Ascending aorta (tissue), 2 donors: ENCODE data around the gene ZNF341. TPM values are rescaled to one million over a fixed set of nuclear protein-coding genes. Genes with fewer than 3 reads are reported as not detected.

ENCODE experiments used
- DNase-seq, 2 donors: peaks; one replicate each; pipeline ENCODE4 v3.0.0-alpha.2; 2019; ENCODE audit warnings: low spot score in 2 of 2
- H3K27ac ChIP-seq, 2 donors: fragments of 200-600 bp; sonication (generic); one replicate each; pipeline ENCODE4 v1.5.1; 2016 to 2017; ENCODE audit warnings: mild to moderate bottlenecking in 1 of 2
- H3K27me3 ChIP-seq: fragments of 200-600 bp; sonication (generic); one replicate; pipeline ENCODE4 v1.5.1; 2017
- H3K36me3 ChIP-seq, 2 donors: fragments of 200-600 bp; sonication (generic); one replicate each; pipeline ENCODE4 v1.5.1; 2016
- H3K4me1 ChIP-seq, 2 donors: fragments of 200-600 bp; sonication (generic); one replicate each; pipeline ENCODE4 v1.5.1; 2016 to 2017; ENCODE audit warnings: mild to moderate bottlenecking in 1 of 2
- H3K4me3 ChIP-seq, 2 donors: fragments of 200-600 bp; sonication (generic); one replicate each; pipeline ENCODE4 v1.5.1; 2016 to 2017; ENCODE audit warnings: mild to moderate bottlenecking in 1 of 2
- H3K9me3 ChIP-seq, 2 donors: fragments of 200-600 bp; sonication (generic); one replicate each; pipeline ENCODE4 v1.5.1; 2016
- intact Hi-C: fragments of 100-400 bp; cut with DNase I; formaldehyde crosslinking; loops from one replicate; pipeline ENCODE4 v1.15.1; 2023
- total RNA-seq: library from RNA; depleted of rRNA; stranded (reverse); fragments of >200 nt; gene quantifications from one replicate; pipeline ENCODE4 v1.1.0, GENCODE V29; 2016
- TF ChIP-seq, protein P1 (sequence below), 3 experiments: fragments of 200-600 bp in 2 of 3; fragments of 450-650 bp in 1 of 3; sonication (generic) in 2 of 3; IDR thresholded peaks; one replicate each; pipeline ENCODE4 v1.5.1; 2016 to 2019; ENCODE audit warnings: antibody characterized with exemption in 3 of 3, mild to moderate bottlenecking in 1 of 3, moderate library complexity in 1 of 3

The ZNF341 gene
- total RNA-seq, 1 donor from 2014 or later, result 4.5 TPM

DNA sequence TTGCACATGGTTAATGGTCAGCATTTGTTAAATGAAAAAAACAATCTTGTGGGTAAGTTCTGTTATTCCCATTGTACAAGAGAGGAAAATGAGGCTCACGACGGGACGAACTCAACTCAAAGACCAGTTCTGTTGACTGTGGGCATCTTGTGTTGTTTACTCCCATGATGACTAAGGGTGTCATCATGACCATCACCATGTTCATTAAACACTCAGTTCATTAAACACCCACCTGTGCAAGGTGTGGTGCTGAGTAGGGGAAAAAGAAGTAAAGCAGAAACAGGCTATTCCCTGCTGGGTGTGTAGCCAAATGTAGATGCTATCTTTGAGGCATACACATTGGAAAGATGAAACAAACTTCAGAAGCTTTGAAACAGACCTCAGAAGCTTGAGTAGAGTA is 83.9 kb downstream of the ZNF341 start:
- intact Hi-C loops, result no loop called here

GRCh38 chr20:33816191-33816590 is 84.4 kb downstream of the ZNF341 start:
- no peak overlapping the region for H3K27ac ChIP-seq
- no peaks in the 10 kb centered on the region for H3K27me3 ChIP-seq
- H3K4me3 ChIP-seq, result no peak overlapping the region
- TF ChIP-seq, protein P1, sequence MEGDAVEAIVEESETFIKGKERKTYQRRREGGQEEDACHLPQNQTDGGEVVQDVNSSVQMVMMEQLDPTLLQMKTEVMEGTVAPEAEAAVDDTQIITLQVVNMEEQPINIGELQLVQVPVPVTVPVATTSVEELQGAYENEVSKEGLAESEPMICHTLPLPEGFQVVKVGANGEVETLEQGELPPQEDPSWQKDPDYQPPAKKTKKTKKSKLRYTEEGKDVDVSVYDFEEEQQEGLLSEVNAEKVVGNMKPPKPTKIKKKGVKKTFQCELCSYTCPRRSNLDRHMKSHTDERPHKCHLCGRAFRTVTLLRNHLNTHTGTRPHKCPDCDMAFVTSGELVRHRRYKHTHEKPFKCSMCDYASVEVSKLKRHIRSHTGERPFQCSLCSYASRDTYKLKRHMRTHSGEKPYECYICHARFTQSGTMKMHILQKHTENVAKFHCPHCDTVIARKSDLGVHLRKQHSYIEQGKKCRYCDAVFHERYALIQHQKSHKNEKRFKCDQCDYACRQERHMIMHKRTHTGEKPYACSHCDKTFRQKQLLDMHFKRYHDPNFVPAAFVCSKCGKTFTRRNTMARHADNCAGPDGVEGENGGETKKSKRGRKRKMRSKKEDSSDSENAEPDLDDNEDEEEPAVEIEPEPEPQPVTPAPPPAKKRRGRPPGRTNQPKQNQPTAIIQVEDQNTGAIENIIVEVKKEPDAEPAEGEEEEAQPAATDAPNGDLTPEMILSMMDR (IDR thresholded peaks at IDR 0.05), result no peak
- intact Hi-C loops, result no loop called here
- H3K9me3 ChIP-seq, result no peaks in the 10 kb centered on the region
- no peaks in the 10 kb centered on the region for H3K36me3 ChIP-seq
- no peak for DNase-seq
- peaks cover 10 to 40% of the 10 kb centered on the region in 2 donors for H3K4me1 ChIP-seq

More for the DNA sequence above, 83.9 kb downstream of the ZNF341 start:
- Histone ChIP-seq H3K36me3 (no peaks in the 10 kb centered on the region), H3K9me3 (no peaks in the 10 kb centered on the region), H3K27ac (no peak overlapping the region), H3K4me3 (no peak overlapping the region), H3K27me3 (no peaks in the 10 kb centered on the region), H3K4me1 (peaks cover 10 to 40% of the 10 kb centered on the region in 2 donors)
- TF ChIP-seq, protein P1 (IDR thresholded peaks at IDR 0.05), result no peak
- DNase-seq, result no peak

- H3K4me3 ChIP-seq, result no peak overlapping the region
- DNase-seq, result no peak
- no peaks in the 10 kb centered on the region for H3K36me3 ChIP-seq
- peak overlapping the region; percentile 13 to 65 for H3K27ac ChIP-seq
- H3K9me3 ChIP-seq, result no peaks in the 10 kb centered on the region
- TF ChIP-seq, protein P1 (IDR thresholded peaks at IDR 0.05), result no peak
- H3K27me3 ChIP-seq, result no peaks in the 10 kb centered on the region
- intact Hi-C loops, result no loop called here
- peaks cover 10 to 40% of the 10 kb centered on the region in 2 donors for H3K4me1 ChIP-seq
Observed at GRCh38 chr20:33817411-33817810, 85.6 kb downstream of the ZNF341 start.

DNA sequence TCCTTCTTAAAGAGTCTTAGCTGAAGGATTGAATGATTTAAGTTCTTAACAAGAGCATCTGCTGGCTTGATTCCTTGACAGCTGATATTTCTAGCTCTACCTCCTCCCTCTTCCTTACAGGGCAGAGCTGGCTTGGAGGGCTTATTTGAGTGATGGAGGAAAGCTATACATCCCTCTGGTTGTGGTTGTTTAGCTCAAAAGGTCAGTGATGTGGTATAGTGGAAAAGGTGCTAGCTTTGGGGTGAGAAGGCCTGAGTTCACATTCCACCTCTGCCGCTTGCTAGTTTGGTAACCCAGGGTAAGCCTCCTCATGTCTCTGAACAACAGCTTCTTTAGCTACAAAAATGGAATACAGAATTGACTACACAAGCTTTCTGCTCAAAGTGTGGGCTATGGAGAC is 87.7 kb downstream of the ZNF341 start:
- Histone ChIP-seq H3K36me3 (peaks cover 0 to 4% of the 10 kb centered on the region in 2 donors), H3K9me3 (no peaks in the 10 kb centered on the region), H3K4me1 (peaks cover 6 to 23% of the 10 kb centered on the region in 2 donors), H3K4me3 (no peak overlapping the region), H3K27ac (no peak overlapping the region), H3K27me3 (no peaks in the 10 kb centered on the region)
- TF ChIP-seq, protein P1 (IDR thresholded peaks at IDR 0.05), result no peak
- intact Hi-C loops, result no loop called here
- no peak for DNase-seq

GRCh38 chr20:33820362-33820761 is 88.6 kb downstream of the ZNF341 start:
- no peak for DNase-seq
- Histone ChIP-seq H3K27me3 (no peaks in the 10 kb centered on the region), H3K4me3 (no peak overlapping the region), H3K36me3 (peaks cover 0 to 4% of the 10 kb centered on the region in 2 donors), H3K9me3 (no peaks in the 10 kb centered on the region), H3K27ac (no peak overlapping the region), H3K4me1 (peaks cover 6 to 18% of the 10 kb centered on the region in 2 donors)
- intact Hi-C loops, result no loop called here
- TF ChIP-seq, protein P1 (IDR thresholded peaks at IDR 0.05), result no peak
